ENCODE results near the gene MAP2K5. TPM values are rescaled to one million over a fixed set of nuclear protein-coding genes. Genes with fewer than 3 reads are reported as not detected.
A peak's percentile ranks its signal among the peaks of the same experiment; 100 is the strongest.

MAP2K5 gene
- total RNA-seq, 2 experiments from 2014 or later = 15.4 to 20.6 TPM

DNA sequence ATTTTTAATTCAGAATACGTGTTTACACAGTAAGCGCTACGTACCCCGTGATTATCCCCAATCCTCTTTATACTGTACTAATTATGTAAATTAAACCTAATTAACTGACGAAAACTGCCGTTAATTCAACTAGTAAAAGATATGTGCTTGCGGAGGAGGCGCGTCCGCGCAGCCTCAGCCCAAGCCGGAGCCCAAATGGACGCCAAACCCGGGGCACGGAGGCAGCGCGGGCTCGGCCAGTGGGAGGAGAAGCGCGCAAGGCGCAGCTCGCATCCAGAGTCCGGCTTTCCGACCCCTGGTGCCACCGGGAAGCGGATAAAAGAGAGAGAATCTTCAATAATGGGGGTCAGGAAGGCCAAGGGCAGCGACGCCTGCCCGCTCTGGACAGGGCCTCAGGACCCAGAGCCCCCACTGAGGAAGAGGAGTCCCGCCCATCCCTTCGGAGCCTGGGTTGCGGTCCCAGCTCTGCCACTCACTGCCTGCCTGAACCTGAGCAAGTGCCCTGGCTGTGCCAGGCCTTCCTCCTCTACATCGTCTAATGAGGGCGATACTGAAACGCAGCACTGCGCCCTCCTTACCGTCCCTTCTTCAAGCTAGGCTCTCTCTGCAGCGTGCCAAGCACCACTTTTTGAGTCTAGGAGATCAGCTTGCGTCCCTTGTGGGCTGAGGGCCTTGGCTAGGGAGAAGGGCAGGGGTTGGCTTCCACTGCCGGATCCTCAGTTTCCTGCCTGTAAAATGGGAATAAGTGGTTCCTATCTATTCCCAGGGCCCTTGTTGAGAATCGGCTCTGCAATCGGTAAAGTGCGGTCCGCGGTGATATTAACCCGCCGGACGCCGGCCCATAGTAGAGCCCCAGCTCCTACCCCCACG, 277.9 kb downstream of the MAP2K5 start:
- Mint-ChIP-seq H3K27me3 (ENCODE audit: low read depth) (peaks cover 75% of the 10 kb centered on the region), H3K4me3 (no peak overlapping the region), H3K36me3 (ENCODE audit: low read depth) (no peaks in the 10 kb centered on the region), H3K4me1 (ENCODE audit: low read depth) (peaks cover 35% of the 10 kb centered on the region), H3K27ac (no peak overlapping the region), H3K9me3 (peaks cover 5% of the 10 kb centered on the region)
- DNase-seq = no peak
- intact Hi-C loops (cut with micrococcal nuclease) = no loop called here
- CTCF ChIA-PET = interaction anchor here (1.7 kb wide), 1 partner anchor 15 kb away, joined by 6 read pairs; no protein-coding TSS in a partner anchor

DNA sequence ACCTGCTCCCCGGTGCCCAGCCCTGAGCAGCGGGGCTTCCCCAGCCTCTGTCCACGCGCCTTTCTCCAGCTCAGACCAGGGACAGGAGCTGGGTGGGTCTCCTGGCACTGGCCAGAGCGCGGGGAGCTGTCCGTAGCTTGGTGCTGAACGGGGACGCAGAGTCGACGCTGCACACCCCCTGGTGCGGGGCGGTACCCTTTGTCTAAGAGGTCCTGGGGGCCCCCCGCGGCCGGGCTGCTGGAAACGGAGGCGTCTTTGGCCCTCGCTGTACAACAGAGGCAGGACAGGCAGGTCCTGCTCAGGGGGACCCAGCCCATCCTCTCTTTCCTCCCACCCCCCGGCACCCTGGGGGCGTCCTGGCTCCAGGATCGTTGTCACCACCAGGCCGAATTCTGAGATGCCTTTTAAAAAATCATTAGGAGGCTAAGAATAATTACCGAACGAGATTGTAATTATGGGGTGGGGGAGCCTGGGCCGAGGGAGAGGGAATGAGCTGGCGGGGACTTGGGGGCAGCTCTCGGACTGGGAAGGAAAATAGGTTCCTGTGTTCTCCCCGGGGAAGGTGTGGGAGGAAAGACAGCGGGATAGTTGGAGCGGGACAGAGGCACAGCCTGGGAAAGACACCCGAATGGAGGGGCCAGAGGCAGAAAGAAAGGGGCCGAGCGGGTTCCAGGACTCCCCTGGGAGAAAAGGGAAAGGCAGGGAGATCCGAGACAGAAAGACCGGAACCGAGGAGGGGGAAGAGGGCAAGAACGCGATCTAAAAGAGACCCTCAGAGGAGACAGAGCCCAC, 278.7 kb downstream of the MAP2K5 start:
- CTCF ChIA-PET = interaction anchor here (1.7 kb wide), 1 partner anchor 14 kb away, joined by 6 read pairs; no protein-coding TSS in a partner anchor
- H3K4me3 Mint-ChIP-seq = no peak overlapping the region
- H3K27ac Mint-ChIP-seq = no peak overlapping the region
- H3K36me3 Mint-ChIP-seq (ENCODE audit: low read depth) = no peaks in the 10 kb centered on the region
- peak; percentile 57 for DNase-seq
- peaks cover 1% of the 10 kb centered on the region for H3K9me3 Mint-ChIP-seq
- H3K27me3 Mint-ChIP-seq (ENCODE audit: low read depth) = peaks cover 83% of the 10 kb centered on the region
- peaks cover 43% of the 10 kb centered on the region for H3K4me1 Mint-ChIP-seq (ENCODE audit: low read depth)
- intact Hi-C loops (cut with micrococcal nuclease) = no loop called here

DNA sequence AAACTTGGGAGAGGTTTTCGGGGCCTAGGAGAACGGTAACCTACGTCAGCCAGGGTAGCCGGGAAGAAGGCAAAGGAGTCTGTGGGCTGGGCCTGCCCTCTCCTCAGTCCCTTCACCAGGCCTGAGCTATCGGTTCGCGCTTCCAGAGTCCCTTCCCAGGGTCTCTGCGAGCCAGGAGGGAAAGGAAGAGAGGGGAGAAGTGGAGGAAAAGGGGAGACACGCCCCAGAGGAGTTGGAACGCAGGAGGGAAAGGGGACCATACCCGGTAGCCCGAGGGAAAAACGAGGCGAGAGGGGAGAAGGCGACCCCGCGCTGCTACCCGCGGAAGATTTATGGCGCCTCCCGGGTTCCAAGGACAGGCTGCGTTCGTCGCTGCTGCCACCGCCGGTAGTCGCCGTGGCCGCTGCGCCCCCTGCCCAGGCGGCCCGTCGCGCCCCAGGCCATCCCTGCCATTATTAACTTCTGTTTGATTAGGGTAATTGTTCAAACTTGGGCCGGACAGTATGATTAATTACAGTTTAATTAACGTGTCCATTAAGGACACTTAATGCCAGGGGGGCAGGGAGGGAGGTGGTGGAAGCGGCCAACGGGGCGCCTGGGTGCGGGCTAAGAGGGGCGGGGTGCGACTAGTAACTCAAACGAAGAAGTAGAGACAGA, 279.4 kb downstream of the MAP2K5 start:
- intact Hi-C loops (cut with micrococcal nuclease) = no loop called here
- Mint-ChIP-seq H3K36me3 (ENCODE audit: low read depth) (no peaks in the 10 kb centered on the region), H3K4me3 (no peak overlapping the region), H3K9me3 (no peaks in the 10 kb centered on the region), H3K27ac (no peak overlapping the region), H3K4me1 (ENCODE audit: low read depth) (peaks cover 46% of the 10 kb centered on the region), H3K27me3 (ENCODE audit: low read depth) (peaks cover 83% of the 10 kb centered on the region)
- CTCF ChIA-PET = interaction anchor here (0.6 kb wide), 1 partner anchor 310 kb away, joined by 3 read pairs; no protein-coding TSS in a partner anchor
- no peak for DNase-seq

DNA sequence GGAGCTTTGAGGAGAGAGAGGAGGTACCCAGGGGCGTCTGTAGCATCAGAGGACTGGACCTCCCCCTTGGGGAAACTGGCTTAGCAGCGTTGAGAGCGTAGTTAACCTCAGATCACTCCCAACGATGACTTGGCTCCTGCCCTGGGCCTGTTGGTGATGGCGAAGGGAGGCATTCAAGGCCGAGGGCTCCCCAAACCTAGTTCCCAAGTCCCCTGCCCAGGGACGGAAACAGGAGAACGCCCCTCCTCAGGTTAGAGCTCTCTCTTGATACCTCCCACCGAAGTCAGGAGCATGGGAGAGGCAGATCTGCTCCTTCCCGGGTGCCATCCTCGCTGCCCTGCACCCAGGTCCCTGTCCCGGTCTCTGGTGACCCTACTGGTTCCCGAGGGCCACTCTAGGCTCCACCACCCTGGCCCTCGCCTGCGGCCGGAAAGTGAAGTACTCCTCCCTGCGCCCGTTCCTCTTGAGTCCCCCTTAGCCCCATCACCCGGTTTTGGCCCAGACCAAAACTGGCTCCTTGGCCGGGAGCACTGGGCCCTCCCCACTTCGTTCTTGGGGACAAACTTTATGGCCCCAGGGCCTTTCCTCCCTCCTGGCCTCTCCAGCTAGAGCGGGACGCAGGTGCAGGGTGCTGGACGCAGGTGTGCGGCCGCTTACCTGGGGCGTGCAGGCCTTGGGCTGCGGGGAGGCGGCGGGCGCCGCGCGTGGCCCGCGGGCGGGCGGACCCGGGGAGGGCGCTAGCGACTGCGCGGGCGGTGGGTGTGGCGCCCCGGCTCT, 280.2 kb downstream of the MAP2K5 start:
- Mint-ChIP-seq H3K27ac (no peak overlapping the region), H3K36me3 (ENCODE audit: low read depth) (no peaks in the 10 kb centered on the region), H3K4me3 (no peak overlapping the region), H3K9me3 (no peaks in the 10 kb centered on the region), H3K27me3 (ENCODE audit: low read depth) (peaks cover 74% of the 10 kb centered on the region), H3K4me1 (ENCODE audit: low read depth) (peaks cover 46% of the 10 kb centered on the region)
- intact Hi-C loops (cut with micrococcal nuclease) = no loop called here
- no peak for DNase-seq
- CTCF ChIA-PET = interaction anchor here (0.6 kb wide), 1 partner anchor 311 kb away, joined by 3 read pairs; no protein-coding TSS in a partner anchor

DNA sequence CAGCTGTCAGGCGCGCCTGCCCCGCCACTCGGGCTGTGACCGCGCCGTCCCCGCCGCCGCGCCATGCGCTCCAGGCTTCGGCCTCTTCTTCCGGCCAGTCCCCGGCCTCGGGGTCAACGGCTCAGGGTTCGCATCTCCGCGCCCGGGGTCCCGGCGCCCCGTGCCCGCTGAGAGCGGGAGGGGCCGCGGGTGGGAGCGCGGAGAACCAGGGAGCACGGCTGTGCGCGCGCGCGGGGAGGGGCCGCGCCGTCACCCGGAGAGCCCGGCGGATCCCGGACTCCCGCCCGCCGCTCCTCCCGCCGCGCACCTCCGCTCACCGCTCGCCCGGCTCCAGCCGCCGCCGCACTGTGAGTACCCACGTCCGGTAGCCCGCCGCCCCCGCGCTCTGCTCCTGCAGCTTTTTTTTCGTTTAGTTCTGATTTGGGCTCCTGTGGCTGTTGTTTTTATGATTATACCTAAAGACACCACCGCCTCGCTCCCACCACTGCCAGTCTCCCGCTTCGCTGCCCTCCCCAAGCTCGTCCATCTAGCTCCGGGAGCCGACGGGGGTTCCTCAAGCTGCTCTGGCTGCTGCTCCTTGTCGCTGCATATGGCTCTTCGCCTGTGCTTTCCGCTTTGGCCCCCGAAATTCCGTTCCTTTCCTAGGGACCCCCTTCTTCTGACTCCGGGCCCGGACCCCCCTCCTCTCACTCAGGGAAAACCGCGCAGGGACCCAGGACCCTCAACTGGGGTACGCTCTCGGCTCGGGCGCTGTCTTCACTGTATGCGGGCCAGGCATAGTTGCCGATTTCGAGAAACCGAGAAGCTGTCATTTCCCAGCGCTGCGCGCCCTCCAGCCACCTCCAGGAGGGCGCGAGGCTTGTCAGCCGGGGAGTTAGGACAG, 281.1 kb downstream of the MAP2K5 start:
- H3K27ac Mint-ChIP-seq = no peak overlapping the region
- intact Hi-C loops (cut with micrococcal nuclease) = no loop called here
- no peak for DNase-seq
- H3K4me3 Mint-ChIP-seq = peak overlapping the region; percentile 62
- no peaks in the 10 kb centered on the region for H3K9me3 Mint-ChIP-seq
- peaks cover 51% of the 10 kb centered on the region for H3K4me1 Mint-ChIP-seq (ENCODE audit: low read depth)
- H3K36me3 Mint-ChIP-seq (ENCODE audit: low read depth) = no peaks in the 10 kb centered on the region
- CTCF ChIA-PET = interaction anchor here (0.7 to 1.4 kb wide), 4 partner anchors 11 to 367 kb away, joined by 3 to 4 read pairs (median 4); no protein-coding TSS in a partner anchor
- H3K27me3 Mint-ChIP-seq (ENCODE audit: low read depth) = peaks cover 70% of the 10 kb centered on the region

DNA sequence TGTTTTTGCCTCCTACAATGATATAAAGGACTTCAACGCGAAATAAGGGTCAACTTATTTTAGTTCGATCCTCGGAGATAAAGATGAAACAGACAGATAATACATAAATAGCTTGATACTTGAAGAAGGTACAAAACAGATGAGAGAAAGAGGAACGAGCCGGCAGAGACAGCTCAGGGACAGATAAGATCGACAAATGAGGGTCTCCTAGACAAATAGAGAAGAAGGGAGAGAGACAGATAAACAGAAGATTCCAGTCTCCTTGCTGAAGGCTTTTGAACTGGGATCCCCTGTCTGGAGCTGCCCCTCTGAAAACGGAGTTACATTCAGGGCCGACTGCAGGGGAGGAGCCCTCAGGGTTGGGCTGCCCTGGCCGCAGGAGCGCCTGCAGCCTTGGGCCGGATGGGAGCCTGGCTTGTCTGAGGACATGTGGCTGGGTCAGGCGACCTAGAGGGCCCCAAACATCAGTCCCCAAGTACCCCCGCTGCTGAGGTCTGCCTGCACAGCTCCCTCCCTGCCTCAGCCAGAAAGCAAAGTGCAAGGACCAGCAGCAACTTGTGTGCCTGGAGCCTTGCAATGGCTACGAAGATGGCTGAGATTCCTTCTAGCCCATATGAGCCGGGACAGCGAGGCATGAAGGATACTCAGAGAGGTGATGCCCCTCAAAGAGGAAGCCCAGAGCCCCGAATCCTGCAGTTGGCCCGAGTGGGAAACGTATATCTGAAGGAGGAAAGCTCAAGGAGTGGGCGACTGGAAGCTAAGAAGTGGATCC, 281.9 kb downstream of the MAP2K5 start:
- intact Hi-C loops (cut with micrococcal nuclease) = no loop called here
- CTCF ChIA-PET = interaction anchor here (0.7 to 1.4 kb wide), 3 partner anchors 10 to 368 kb away, joined by 3 to 4 read pairs (median 3); no protein-coding TSS in a partner anchor
- Mint-ChIP-seq H3K27me3 (ENCODE audit: low read depth) (peaks cover 74% of the 10 kb centered on the region), H3K4me3 (peak overlapping the region; percentile 62), H3K36me3 (ENCODE audit: low read depth) (no peaks in the 10 kb centered on the region), H3K4me1 (ENCODE audit: low read depth) (peaks cover 58% of the 10 kb centered on the region), H3K9me3 (no peaks in the 10 kb centered on the region), H3K27ac (no peak overlapping the region)
- DNase-seq = no peak

DNA sequence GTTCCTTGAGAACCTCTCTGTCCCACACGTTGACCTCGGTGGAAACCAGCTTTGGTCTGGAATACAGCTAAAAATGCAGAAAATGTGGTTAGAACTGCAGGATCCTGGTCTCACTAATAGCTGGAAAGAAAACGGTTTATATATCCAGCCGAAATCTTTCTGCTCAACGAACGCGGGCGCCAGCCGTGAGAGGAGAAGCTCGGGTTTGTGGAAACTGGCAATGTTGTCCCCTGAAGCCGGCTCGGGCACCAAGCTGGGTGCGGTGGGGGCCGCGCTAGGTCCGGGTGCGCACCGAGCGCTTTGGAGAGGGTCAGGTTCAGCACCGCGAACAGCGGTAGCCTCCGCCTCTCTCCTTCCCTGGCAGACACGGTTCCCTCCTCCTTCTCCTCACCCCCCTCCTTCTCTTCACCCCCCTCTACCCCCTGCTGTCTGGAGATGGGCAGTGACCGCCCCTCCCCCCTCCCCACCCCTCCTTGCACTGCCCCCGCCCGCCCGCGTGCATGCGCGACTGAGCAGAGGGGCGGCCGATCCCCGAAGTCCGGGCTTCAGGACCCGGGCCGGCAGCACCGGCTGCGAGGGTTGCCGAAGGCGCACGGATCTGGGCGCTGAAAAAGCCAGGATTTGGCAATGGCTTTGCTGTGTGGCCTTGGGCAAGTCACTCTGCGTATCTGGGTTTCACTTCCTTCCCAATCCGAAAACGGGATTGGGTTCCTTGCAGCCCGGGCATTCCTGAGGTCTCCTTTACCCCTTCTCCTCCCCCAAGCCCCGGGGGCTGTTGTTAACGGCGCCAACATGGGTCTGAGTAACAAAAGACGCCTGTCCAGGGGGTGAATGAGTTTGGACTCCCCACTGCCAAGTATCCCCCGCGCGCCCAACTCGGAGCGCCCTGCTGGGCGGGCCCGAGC, 282.7 kb downstream of the MAP2K5 start, which contains the start of gene SKOR1:
Gene SKOR1, plus strand, starts transcription at position 534 of the 905 bp plus-strand sequence. Its CDS starts 94 bp downstream, at position 628.
- Mint-ChIP-seq H3K36me3 (ENCODE audit: low read depth) (no peaks in the 10 kb centered on the region), H3K9me3 (no peaks in the 10 kb centered on the region), H3K4me3 (peak within 1 kb of the TSS; percentile 6), H3K27ac (no peak within 1 kb of the TSS), H3K27me3 (ENCODE audit: low read depth) (peaks cover 72% of the 10 kb centered on the region), H3K4me1 (ENCODE audit: low read depth) (peaks cover 57% of the 10 kb centered on the region)
- CTCF ChIA-PET = interaction anchor here (1.0 kb wide), 1 partner anchor 368 kb away, joined by 3 read pairs; no protein-coding TSS in a partner anchor
- DNase-seq = no peak
- intact Hi-C loops (cut with micrococcal nuclease) = no loop called here

DNA sequence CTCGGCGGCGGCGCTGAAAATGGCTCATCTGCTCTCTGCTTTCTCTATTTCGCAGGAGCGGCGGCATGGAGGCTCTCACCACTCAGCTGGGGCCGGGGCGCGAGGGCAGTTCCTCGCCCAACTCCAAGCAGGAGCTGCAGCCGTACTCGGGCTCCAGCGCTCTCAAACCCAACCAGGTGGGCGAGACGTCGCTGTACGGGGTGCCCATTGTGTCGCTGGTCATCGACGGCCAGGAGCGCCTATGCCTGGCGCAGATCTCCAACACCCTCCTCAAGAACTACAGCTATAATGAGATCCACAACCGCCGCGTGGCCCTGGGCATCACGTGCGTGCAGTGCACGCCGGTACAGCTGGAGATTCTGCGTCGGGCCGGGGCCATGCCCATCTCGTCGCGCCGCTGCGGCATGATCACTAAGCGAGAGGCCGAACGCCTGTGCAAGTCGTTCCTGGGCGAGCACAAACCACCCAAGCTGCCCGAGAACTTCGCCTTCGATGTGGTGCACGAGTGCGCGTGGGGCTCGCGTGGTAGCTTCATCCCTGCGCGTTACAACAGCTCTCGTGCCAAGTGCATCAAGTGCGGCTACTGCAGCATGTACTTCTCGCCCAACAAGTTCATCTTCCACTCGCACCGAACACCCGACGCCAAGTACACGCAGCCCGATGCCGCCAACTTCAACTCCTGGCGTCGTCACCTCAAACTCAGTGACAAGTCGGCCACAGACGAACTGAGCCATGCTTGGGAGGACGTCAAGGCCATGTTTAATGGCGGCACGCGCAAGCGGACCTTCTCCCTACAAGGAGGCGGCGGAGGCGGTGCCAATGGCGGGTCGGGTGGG, 283.6 kb downstream of the MAP2K5 start:
- H3K4me1 Mint-ChIP-seq (ENCODE audit: low read depth) = peaks cover 53% of the 10 kb centered on the region
- no peak for DNase-seq

More for the DNA sequence above, 283.6 kb downstream of the MAP2K5 start:
- H3K4me3 Mint-ChIP-seq = peak overlapping the region; percentile 6
- no peaks in the 10 kb centered on the region for H3K36me3 Mint-ChIP-seq (ENCODE audit: low read depth)
- intact Hi-C loops (cut with micrococcal nuclease) = no loop called here
- H3K27me3 Mint-ChIP-seq (ENCODE audit: low read depth) = peaks cover 72% of the 10 kb centered on the region
- no peaks in the 10 kb centered on the region for H3K9me3 Mint-ChIP-seq
- H3K27ac Mint-ChIP-seq = no peak overlapping the region
- CTCF ChIA-PET = interaction anchor here (1.0 kb wide), 1 partner anchor 369 kb away, joined by 3 read pairs; no protein-coding TSS in a partner anchor

Measured in activated naive CD4-positive, alpha-beta T cell treated with anti-CD3 and anti-CD28 coated beads for 36 hours (primary cell).